ENCODE results near the gene DNM2. TPM values are rescaled to one million over a fixed set of nuclear protein-coding genes. Genes with fewer than 3 reads are reported as not detected.

DNM2 gene
- total and polyA plus RNA-seq, 10 of the 15 experiments (the other 5 are each of a cell fraction or from before 2014, with no cell fraction given), result 1.2 to 146 (median 68.9) TPM

- TSS peak; percentile 29 for BruUV-seq (replicated peaks)
- ChIA-PET POLR2A (interaction anchor here (0.5 to 0.6 kb wide), 2 partner anchors 131 to 169 kb away, joined by 3 read pairs; no protein-coding TSS in a partner anchor), RAD21 (ENCODE audit: unreplicated experiment) (interaction anchor here (1.4 kb wide), 1 partner anchor 20 kb away, joined by 4 read pairs; the partner anchor contains the start of gene DNM2), SMC1A (ENCODE audit: uncharacterized antibody, unreplicated experiment) (interaction anchor here (1.3 kb wide), 1 partner anchor 18 kb away, joined by 3 read pairs; no protein-coding TSS in a partner anchor), CTCF (interaction anchor here (0.8 to 3.2 kb wide), 2 partner anchors 20 to 127 kb away, joined by 3 to 9 read pairs; partner anchors contain the start of gene DNM2)
- Histone ChIP-seq H3K4me1 (ENCODE audit: control insufficient read depth, insufficient read depth, low read length) (peaks cover 16% of the 10 kb centered on the region), H2AFZ (ENCODE audit: control insufficient read depth, low read depth, low read length) (no peak overlapping the region), H3K9me3 (replicated peaks; ENCODE audit: control insufficient read depth, insufficient read depth, low read length) (no peaks in the 10 kb centered on the region; the same call in 1 of the 3 replicates), H4K20me1 (ENCODE audit: control insufficient read depth, insufficient read depth) (no peaks in the 10 kb centered on the region), H3K79me2 (ENCODE audit: control insufficient read depth, insufficient read depth, low read length) (peaks cover 68% of the 10 kb centered on the region), H3K27ac (ENCODE audit: control insufficient read depth, insufficient read depth) (no peak overlapping the region; the same call in 1 of the 2 replicates), H3K4me3 (no peak overlapping the region), H3K27me3 (replicated peaks in 1 of 2; ENCODE audit: control insufficient read depth in 2 of 2, insufficient read depth in 2 of 2, low read length in 1 of 2) (no peaks in the 10 kb centered on the region), H3K4me2 (ENCODE audit: control insufficient read depth, insufficient read depth) (peak overlapping the region; percentile 32), H3K9ac (ENCODE audit: control insufficient read depth, insufficient read depth, low read length) (no peak overlapping the region), H3K36me3 (ENCODE audit: control insufficient read depth in 2 of 2, insufficient read depth in 2 of 2, low read length in 1 of 2) (peaks cover 0 to 2% of the 10 kb centered on the region in 2 experiments; a peak in 3 of 4 replicates)
- no peak for FAIRE-seq
- no peak for DNase-seq (ENCODE audit: low read depth, low spot score)
- intact Hi-C loops (cut with micrococcal nuclease; ENCODE audit: unreplicated experiment), result no loop called here
- in situ Hi-C loops (cut with MboI), result no loop called here
- ATAC-seq, result no peak
- WGBS (ENCODE audit: insufficient coverage, insufficient replicate concordance, low lambda C conversion rate, missing lambda C conversion rate), result 76% methylated on average over 9 of the region's 9 CpGs
- no peak for TF ChIP-seq BCL11A (IDR thresholded peaks at IDR 0.05; ENCODE audit: low read depth, low read length)
- TF ChIP-seq SPI1 (IDR thresholded peaks at IDR 0.05; ENCODE audit: borderline replicate concordance, insufficient read depth, low read depth, low read length), result no peak
- TF ChIP-seq USF2 (IDR thresholded peaks at IDR 0.05; ENCODE audit: borderline replicate concordance, low read depth, low read length), result no peak
- TF ChIP-seq FOXK2 (IDR thresholded peaks at IDR 0.05), result no peak
- no peak for TF ChIP-seq PKNOX1 (IDR thresholded peaks at IDR 0.05)
- no peak for TF ChIP-seq CTCF (IDR thresholded peaks at IDR 0.05 in 2 of 3, conservative IDR thresholded peaks at IDR 0.05 in 1 of 3; ENCODE audit: control insufficient read depth in 2 of 3, extremely low read depth in 1 of 3, insufficient read depth in 1 of 3, low read depth in 3 of 3, low read length in 3 of 3)
- no peak for TF ChIP-seq BRCA1 (IDR thresholded peaks at IDR 0.05; ENCODE audit: low read depth, low read length)
- TF ChIP-seq SMAD5 (IDR thresholded peaks at IDR 0.05; ENCODE audit: low read depth), result no peak
- TF ChIP-seq JUND (IDR thresholded peaks at IDR 0.05; ENCODE audit: low read depth, low read length), result no peak
- no peak for TF ChIP-seq ZNF687 (IDR thresholded peaks at IDR 0.05)
- no peak for TF ChIP-seq GATAD2B (conservative IDR thresholded peaks at IDR 0.05; ENCODE audit: low read depth)
Observed at GRCh38 chr19:10736916-10737551, 19.2 kb downstream of the DNM2 start.
